Tibial nerve (tissue), 4 donors: Measurements from ENCODE around the gene TRIM59. TPM values are rescaled to one million over a fixed set of nuclear protein-coding genes. Genes with fewer than 3 reads are reported as not detected.

Experiments used
- DNase-seq, 2 donors: peaks; one replicate each; pipeline ENCODE4 v3.0.0-alpha.2; 2019; ENCODE audit warnings: low spot score in 2 of 2
- H3K27ac ChIP-seq, 4 donors: fragments of 200-600 bp; sonication (generic) in 3 of 4; one replicate each; pipeline ENCODE4 v1.5.1; 2017 to 2019; ENCODE audit warnings: mild to moderate bottlenecking in 1 of 4
- H3K27me3 ChIP-seq, 2 donors: fragments of 200-600 bp; sonication (generic) in 1 of 2; one replicate each; pipeline versions ENCODE4 v1.5.1 to v1.6.0; 2017 to 2019
- H3K36me3 ChIP-seq, 3 donors: fragments of 200-600 bp; sonication (generic); one replicate each; pipeline ENCODE4 v1.5.1; 2018 to 2019
- H3K4me1 ChIP-seq, 4 donors: fragments of 200-600 bp; sonication (generic) in 3 of 4; one replicate each; pipeline ENCODE4 v1.5.1; 2017 to 2019
- H3K4me3 ChIP-seq, 4 donors: fragments of 200-600 bp; sonication (generic) in 3 of 4; one replicate each; pipeline ENCODE4 v1.5.1; 2017 to 2019; ENCODE audit warnings: mild to moderate bottlenecking in 1 of 4, moderate library complexity in 1 of 4
- H3K9me3 ChIP-seq, 4 donors: fragments of 200-600 bp; sonication (generic) in 3 of 4; one replicate each; pipeline ENCODE4 v1.5.1; 2017 to 2019
- EP300 ChIP-seq, 2 donors: sonication (generic); formaldehyde crosslinking; IDR thresholded peaks; one replicate each; pipeline ENCODE4 v1.6.1; 2017; ENCODE audit warnings: antibody characterized with exemption in 2 of 2, mild to moderate bottlenecking in 1 of 2
- POLR2A ChIP-seq, 2 donors: fragments of 450-650 bp; IDR thresholded peaks; one replicate each; pipeline ENCODE4 v1.6.1; 2017; ENCODE audit warnings: antibody characterized with exemption in 2 of 2, mild to moderate bottlenecking in 2 of 2, moderate library complexity in 2 of 2
- WGBS, 2 donors: methylation state at CpG; one replicate each; pipeline ENCODE4 v1.1.5; 2018; 5-methylcytosine and 5-hydroxymethylcytosine counted together
- total RNA-seq, 4 donors: library from RNA; depleted of rRNA; stranded (reverse); fragments of >200 nt; gene quantifications; one replicate each; pipeline ENCODE4 v1.1.0, GENCODE V29; 2016
- TF ChIP-seq, protein P1 (sequence below), 5 experiments: fragments of 200-600 bp in 3 of 5; fragments of 450-650 bp in 2 of 5; sonication (generic) in 3 of 5; IDR thresholded peaks; one replicate each; pipeline ENCODE4 v1.5.1; 2016 to 2019; ENCODE audit warnings: antibody characterized with exemption in 5 of 5, mild to moderate bottlenecking in 3 of 5, moderate library complexity in 2 of 5

The TRIM59 gene, protein sequence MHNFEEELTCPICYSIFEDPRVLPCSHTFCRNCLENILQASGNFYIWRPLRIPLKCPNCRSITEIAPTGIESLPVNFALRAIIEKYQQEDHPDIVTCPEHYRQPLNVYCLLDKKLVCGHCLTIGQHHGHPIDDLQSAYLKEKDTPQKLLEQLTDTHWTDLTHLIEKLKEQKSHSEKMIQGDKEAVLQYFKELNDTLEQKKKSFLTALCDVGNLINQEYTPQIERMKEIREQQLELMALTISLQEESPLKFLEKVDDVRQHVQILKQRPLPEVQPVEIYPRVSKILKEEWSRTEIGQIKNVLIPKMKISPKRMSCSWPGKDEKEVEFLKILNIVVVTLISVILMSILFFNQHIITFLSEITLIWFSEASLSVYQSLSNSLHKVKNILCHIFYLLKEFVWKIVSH
- total RNA-seq = 1 to 10 TPM in 2 of 4 donors, under 1 TPM in 1, not detected in 1; 0.42 to 2.0 (median 1.6) TPM

DNA sequence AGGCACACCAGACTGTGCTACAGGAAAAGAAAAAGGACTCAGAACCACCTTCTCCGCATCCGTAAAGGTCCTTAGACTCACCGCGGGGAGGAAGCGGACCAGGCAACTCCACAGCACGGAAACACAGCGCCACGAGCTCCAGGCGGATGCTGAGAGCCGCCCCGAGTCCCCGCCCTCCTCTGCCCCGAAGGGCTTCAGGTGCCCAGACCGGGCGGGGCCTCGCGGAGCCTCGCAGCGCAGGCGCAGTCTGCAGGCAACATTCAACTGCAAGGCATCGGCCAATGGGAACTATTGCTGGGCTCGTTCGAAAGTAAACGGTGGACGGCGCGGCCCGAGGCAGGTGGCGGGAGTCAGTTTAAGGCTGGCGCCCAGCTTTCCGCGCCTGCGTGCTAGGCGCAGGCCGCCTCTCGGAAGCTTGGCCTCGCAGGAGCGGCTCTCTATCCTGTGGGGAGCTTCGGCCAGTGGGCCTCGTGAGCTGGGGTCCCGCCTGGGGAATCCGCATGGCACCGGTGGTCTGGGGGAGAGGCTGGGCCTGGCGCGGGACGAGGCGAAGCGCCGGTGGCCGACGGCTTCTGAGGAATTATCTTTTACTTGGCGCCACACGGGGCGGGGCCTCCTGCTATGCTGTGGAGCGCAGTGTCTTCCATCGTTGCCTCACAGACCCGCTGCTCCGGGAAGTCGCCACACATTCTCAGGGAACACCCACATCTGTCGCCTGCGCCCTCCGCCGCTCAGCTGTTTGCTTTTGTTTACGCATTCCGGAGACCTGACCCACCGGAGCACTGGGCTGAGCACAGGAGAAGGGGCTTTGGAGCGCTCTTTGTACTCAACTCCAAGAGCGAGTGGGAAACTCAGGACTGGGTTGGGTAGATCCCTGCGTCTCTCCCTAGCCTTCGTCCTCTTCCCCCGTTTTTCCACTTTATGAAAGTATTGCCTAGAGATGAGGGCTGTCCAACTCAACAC, at the start of gene TRIM59:
TSS of gene TRIM59 (minus strand) at position 151 of the 963 bp plus-strand sequence. CDS start 10,603 bp downstream, outside the sequence.
- peak within 1 kb of the TSS; percentile 18 to 53 (median 36) for H3K4me3 ChIP-seq
- no peaks in the 10 kb centered on the region for H3K9me3 ChIP-seq
- H3K36me3 ChIP-seq = no peaks in the 10 kb centered on the region
- 14 to 18% methylated on average over 38 to 40 of the region's 71 CpGs for WGBS, 2 donors
- peak; percentile 24 to 30 for DNase-seq
- H3K27ac ChIP-seq = peak within 1 kb of the TSS in 1 of 4 donors; percentile 34
- TF ChIP-seq, protein P1, sequence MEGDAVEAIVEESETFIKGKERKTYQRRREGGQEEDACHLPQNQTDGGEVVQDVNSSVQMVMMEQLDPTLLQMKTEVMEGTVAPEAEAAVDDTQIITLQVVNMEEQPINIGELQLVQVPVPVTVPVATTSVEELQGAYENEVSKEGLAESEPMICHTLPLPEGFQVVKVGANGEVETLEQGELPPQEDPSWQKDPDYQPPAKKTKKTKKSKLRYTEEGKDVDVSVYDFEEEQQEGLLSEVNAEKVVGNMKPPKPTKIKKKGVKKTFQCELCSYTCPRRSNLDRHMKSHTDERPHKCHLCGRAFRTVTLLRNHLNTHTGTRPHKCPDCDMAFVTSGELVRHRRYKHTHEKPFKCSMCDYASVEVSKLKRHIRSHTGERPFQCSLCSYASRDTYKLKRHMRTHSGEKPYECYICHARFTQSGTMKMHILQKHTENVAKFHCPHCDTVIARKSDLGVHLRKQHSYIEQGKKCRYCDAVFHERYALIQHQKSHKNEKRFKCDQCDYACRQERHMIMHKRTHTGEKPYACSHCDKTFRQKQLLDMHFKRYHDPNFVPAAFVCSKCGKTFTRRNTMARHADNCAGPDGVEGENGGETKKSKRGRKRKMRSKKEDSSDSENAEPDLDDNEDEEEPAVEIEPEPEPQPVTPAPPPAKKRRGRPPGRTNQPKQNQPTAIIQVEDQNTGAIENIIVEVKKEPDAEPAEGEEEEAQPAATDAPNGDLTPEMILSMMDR (IDR thresholded peaks at IDR 0.05) = no peak
- no peak for TF ChIP-seq POLR2A (IDR thresholded peaks at IDR 0.05)
- peak in 1 of 2 donors; percentile 33 for TF ChIP-seq EP300 (IDR thresholded peaks at IDR 0.05)
- peaks cover 0 to 36% of the 10 kb centered on the region in 2 donors for H3K27me3 ChIP-seq
- H3K4me1 ChIP-seq = peaks cover 0 to 16% (median 0%) of the 10 kb centered on the region in 4 donors

DNA sequence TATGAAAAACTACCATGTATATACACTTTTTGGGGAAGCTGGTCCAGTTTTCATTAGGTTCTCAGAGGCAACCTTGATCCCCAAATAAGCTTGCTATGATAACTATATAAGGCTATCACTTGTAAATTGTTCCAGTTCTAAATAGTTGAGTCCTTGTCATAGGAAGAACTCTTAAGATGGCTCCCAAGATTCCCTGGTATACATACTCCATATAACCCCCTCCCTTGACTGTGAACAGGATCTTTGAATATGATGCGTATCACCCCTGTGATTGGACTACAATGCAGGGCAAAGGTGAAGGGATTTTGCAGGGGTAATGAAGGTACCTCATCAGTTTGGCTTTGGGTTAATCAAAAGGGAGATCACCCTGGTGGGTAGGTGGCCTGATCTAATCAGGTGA, 48.6 kb upstream of the TRIM59 start:
- no peak overlapping the region for H3K4me3 ChIP-seq
- H3K4me1 ChIP-seq = no peaks in the 10 kb centered on the region
- H3K27me3 ChIP-seq = no peaks in the 10 kb centered on the region
- H3K27ac ChIP-seq = no peak overlapping the region
- DNase-seq = no peak
- H3K36me3 ChIP-seq = peaks cover 3 to 56% (median 6%) of the 10 kb centered on the region in 3 donors
- TF ChIP-seq, protein P1 (IDR thresholded peaks at IDR 0.05) = no peak
- no peak for TF ChIP-seq POLR2A (IDR thresholded peaks at IDR 0.05)
- TF ChIP-seq EP300 (IDR thresholded peaks at IDR 0.05) = no peak
- 96 to 100% methylated on average over 1 of the region's 1 CpG for WGBS, 2 donors
- H3K9me3 ChIP-seq = no peaks in the 10 kb centered on the region

DNA sequence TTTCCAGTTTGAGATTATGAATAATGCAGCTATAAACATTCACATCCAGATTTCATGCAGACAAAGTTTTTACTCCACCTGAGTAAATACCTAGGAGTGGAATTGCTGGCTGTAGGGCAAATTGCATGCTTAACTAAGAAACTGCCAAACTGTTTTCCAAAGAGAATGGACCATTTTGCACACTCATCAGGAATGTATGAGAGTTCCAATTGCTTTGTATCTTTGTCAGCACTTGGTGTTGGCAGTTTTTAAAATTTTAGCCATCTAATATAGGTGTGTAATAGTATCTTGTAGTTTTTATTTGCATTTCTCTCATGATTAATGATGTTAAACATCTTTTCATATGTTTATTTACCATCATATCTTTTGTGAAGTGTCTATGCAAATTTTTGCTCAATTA, 40.6 kb upstream of the TRIM59 start:
- TF ChIP-seq EP300 (IDR thresholded peaks at IDR 0.05) (no peak), POLR2A (IDR thresholded peaks at IDR 0.05) (no peak)
- TF ChIP-seq, protein P1 (IDR thresholded peaks at IDR 0.05) = no peak
- no peak for DNase-seq
- no peak overlapping the region for H3K4me3 ChIP-seq
- no peak overlapping the region for H3K27ac ChIP-seq
- no peaks in the 10 kb centered on the region for H3K36me3 ChIP-seq
- H3K4me1 ChIP-seq = no peaks in the 10 kb centered on the region
- H3K9me3 ChIP-seq = no peaks in the 10 kb centered on the region
- H3K27me3 ChIP-seq = no peaks in the 10 kb centered on the region

DNA sequence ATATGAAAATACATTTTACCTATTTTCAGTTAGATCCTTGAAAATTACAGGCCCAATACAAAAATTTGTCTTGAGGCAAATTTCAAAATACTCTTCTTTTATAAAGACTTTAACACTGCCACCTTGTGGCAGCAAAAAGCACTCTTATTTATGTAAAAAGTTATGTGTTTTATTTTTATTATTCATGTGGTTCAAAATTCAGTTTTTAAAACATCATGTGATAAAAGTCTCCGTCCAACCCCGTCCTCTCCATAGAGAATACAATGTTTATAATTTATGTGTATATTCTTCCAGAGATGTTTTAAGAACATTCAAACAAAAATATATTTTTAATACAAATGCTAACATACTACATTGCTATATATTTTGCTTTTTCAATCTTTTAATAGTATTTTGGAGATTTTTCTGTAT, 36.9 kb upstream of the TRIM59 start:
- WGBS, 2 donors = 4 to 8% methylated on average over 2 of the region's 2 CpGs
- DNase-seq = no peak
- Histone ChIP-seq H3K36me3 (no peaks in the 10 kb centered on the region), H3K4me3 (no peak overlapping the region), H3K27ac (no peak overlapping the region), H3K27me3 (no peaks in the 10 kb centered on the region), H3K4me1 (no peaks in the 10 kb centered on the region), H3K9me3 (no peaks in the 10 kb centered on the region)
- TF ChIP-seq, protein P1 (IDR thresholded peaks at IDR 0.05) = peak; percentile 13 to 63 (median 45)
- TF ChIP-seq EP300 (IDR thresholded peaks at IDR 0.05) = no peak
- TF ChIP-seq POLR2A (IDR thresholded peaks at IDR 0.05) = no peak
